Measurements from ENCODE around the gene RNF11. TPM values are rescaled to one million over a fixed set of nuclear protein-coding genes. Genes with fewer than 3 reads are reported as not detected.

Gene RNF11
- total RNA-seq, 1 donor from 2014 or later: 98.6 TPM

DNA sequence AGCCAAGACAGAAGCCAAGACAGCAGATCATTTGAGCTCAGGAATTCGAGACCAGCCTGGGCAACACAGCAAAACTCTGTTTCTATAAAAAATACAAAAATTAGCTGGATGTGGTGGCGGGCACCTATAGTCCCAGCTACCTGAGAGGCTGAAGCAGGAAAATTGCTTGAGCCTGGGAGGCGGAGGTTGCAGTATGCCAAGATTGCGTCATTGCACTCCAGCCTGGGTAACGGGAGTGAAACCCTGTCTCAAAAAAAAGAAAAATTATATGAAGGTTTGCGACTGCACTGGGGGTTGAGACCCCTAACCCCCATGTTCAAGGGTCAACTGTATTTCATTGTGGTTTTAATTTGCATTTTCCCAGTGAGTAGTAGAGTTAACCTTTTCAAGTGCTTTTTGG lies 16.3 kb downstream of the RNF11 start:
- intact Hi-C loops (cut with DNase I): no loop called here

DNA sequence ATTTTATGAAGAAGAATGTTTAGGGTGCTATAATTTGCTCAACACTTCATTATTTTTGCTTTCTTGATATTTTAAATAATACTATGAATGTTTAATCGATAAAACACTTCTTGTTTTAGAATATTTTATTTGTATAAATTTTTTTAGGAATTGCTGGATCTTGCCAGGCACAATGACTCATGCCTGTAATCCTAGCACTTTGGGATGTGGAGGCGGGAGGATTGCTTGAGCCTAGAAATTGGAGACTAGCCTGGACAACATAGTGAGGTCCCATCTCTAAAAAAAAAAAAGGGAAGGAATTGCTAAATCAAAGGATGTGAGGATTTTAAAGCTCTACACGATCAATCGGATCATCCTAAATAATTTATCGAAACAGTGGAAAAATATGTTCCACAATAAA lies 17.6 kb downstream of the RNF11 start:
- DNase-seq (ENCODE audit: low spot score): no peak
- intact Hi-C loops (cut with DNase I): no loop called here
- ATAC-seq: no peak

More for the DNA sequence above, 16.3 kb downstream of the RNF11 start:
- ATAC-seq: no peak
- no peak for DNase-seq (ENCODE audit: low spot score)

DNA sequence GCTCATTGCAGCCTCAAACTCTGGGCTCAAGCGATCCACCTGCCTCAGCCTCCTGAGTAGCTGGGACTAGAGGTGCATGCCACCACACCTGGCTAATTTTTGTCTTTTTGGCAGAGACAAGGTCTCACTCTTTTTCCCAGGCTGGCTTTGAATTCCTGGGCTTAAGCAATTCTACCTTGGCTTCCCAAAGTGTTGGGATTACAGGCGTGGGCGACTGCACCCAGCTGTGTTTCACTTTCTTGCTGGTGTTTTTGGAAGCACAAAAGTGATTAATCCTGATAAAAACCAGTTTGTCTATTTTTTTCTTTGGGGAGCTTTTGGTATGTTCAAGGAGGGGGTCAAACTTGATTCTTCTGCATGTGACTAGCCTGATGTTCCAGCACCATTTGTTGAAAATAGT lies 19.3 kb downstream of the RNF11 start:
- ATAC-seq (no peak), DNase-seq (ENCODE audit: low spot score) (no peak)
- intact Hi-C loops (cut with DNase I): no loop called here

DNA sequence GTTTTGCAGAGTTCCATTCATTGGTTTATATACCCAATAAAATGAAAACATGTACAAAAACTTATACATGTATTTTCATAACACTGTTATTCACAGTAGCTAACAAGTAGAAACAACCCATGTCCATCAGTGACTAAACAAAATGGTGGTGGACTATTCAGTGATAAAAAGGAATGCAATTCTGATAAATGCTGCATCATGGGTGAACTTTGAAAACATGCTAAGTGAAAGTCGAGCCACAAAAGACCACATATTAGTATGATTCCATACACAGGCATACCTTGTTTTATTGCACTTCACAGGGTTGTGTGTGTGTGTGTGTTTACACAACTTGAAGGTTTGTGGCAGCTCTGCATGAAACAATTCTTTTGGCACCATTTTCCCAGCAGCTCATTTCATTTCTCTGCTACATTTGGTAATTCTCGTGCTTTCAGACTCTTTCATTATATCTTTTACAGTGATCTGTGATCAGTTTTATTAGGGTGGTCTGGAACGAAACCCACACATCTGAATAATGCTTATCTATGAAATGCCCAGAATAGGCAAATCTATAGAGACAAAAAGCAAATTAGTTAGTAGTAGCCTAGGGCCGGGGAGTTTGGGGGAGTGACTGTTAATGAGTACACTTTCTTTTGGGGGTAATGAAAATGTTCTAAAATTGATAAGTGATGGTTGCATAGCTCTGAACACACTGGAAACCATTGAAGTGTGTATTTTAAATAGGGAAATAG lies 27.2 kb downstream of the RNF11 start:
- intact Hi-C loops (cut with DNase I): no loop called here
- ATAC-seq (no peak), DNase-seq (ENCODE audit: low spot score) (no peak)

DNA sequence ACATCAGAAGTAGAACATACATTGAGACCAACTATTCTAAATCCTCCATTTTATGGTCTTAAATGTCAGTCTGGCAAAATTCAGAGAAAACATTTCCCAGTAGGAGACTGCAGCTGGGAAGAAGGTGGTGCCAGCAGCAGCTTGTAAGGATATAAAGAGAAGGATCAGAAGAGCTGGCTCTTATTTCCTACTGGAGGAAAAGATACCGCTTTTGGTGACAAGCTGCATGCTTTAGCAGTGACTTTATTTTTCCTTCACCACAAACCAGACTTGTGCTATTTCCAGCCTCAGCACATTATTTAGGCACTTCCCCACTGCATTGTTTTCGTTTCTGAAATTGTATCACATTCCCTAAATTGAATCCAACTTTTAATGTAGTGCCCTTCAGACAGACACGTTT lies 28.4 kb downstream of the RNF11 start:
- intact Hi-C loops (cut with DNase I): no loop called here
- ATAC-seq (peak; percentile 82), DNase-seq (ENCODE audit: low spot score) (no peak)

DNA sequence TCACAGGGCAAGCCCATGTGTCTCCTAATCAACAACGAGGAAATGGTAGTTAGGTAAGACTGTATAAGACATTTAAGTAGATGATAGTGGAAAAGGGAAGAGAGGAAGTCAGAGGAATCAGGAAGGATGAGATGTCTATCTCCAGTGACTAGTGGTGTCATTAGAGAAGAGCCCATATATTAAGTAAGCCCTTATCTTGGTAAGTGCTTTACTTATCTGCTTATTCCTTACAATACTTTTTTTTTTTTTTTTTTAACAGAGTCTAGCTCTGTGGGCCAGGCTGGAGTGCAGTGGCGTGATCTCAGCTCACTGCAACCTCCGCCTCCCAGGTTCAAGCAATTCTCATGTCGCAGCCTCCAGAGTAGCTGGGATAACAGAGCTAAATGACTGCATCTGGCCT lies 29.5 kb downstream of the RNF11 start:
- no peak for DNase-seq (ENCODE audit: low spot score)
- intact Hi-C loops (cut with DNase I): no loop called here
- ATAC-seq: no peak

DNA sequence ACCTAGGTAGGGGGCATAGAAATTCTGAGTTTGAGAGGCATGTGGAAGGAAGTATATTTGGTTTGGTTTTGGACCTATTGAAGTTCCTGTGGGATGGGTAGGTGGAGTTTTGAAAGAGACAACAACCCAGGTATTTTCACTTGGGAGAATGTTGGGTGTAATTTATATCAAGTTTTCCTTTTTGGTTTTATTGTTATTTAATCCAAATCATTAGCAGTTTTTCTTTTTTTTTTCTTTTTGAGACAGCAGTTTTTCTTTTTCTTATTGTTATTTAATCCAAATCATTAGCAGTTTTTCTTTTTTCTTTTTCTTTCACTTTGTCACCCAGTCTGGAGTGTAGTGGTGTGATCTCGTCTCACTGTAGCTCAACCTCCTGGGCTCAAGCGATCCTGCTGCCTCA lies 30.1 kb downstream of the RNF11 start:
- DNase-seq (ENCODE audit: low spot score) (no peak), ATAC-seq (no peak)
- intact Hi-C loops (cut with DNase I): no loop called here

DNA sequence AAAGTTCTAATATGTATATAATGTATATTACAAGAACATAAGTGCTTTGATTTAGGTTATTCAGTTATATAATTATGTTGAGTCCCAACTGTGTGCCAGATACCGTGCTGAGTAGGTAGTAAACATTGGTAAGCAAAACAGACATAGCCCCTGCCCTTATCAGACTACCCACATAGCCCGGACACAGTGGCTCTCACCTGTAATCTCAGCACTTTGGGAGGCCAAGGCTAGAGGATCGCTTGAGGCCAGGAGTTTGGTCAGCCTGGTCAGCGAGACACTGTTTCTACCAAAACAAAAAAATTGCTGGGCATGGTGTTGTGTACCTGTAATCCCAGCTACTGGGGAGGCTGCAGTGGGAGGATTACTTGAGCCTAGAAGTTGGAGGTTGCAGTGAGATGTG lies 30.7 kb downstream of the RNF11 start:
- ATAC-seq (no peak), DNase-seq (ENCODE audit: low spot score) (no peak)
- intact Hi-C loops (cut with DNase I): no loop called here

DNA sequence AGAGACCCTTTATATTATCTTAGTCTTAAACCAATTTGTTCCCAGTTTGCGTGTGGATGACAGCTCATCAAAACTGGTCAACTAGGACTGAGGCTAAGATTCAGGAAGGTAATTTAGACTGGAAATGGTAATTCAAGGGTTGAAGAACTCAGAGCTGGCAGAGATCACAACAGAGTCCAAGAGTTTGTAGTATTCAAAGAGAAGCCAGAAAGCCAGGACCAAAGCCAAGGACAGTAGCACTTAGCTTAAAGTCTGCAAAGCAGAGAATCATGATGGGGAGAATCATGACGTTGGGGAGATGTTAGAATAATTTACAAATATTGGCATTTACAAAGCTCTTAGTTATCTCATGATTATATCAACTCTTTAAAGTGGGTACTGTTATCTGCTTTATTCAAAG lies 32.6 kb downstream of the RNF11 start:
- intact Hi-C loops (cut with DNase I): no loop called here
- DNase-seq (ENCODE audit: low spot score): no peak

DNA sequence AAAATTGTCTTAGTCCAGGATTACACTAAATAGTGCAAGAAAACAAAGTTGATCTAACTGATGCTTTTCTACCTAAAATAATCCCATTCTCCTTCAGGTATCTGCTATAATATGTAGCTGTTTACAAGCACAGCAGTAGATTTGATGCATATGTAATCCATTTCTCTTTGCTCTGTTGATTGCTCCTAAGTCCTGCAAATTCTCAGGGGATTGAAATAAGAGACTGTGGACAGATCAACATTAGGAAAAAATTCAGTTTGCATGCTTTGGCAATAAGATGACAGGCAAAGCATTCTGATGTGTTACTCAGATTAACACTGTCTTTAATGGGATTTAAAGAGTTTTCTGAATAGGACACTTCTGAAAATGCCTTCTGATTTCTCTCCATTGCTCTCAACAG lies 34.7 kb downstream of the RNF11 start:
- ATAC-seq (no peak), DNase-seq (ENCODE audit: low spot score) (no peak)
- intact Hi-C loops (cut with DNase I): no loop called here

More for the DNA sequence above, 32.6 kb downstream of the RNF11 start:
- ATAC-seq: peak; percentile 36

DNA sequence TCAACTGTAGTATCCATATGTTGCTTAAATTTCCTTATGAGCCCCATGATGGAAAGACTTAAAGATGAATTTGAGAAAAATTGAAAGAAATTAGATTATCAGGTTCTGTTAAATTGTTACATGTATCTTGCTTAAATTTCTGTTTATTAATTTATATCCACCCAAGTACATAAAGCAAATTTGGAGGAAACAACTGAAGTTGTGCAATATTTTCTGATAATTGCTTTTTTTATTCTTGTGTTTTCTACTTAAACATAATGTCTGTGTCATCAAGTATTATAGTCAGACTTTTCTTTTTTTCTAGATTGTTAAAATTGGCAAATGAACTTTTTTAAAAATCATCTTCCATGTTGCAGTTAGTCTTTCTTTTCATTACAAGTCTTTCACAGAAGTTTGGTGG lies 36.8 kb downstream of the RNF11 start:
- no peak for ATAC-seq
- intact Hi-C loops (cut with DNase I): no loop called here
- DNase-seq (ENCODE audit: low spot score): no peak

DNA sequence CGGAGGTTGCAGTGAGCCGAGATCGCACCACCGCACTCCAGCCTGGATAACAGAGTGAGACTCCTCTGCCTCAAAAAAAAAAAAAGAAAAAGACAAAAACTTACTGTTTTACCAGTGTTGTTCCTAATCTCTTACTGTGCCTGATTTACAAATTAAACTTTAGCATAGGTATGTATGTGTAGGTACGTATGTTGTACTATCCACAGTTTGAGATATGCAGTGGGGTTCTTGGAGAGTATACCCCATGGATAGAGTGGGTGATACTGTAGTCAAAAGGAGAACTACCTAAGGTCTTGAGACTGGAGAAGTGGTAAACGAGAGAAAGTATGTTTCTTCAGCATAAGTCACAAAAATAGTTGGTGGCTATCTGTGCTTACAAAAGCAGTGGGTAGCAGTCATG lies 38.6 kb downstream of the RNF11 start:
- DNase-seq (ENCODE audit: low spot score) (no peak), ATAC-seq (no peak)
- intact Hi-C loops (cut with DNase I): no loop called here

DNA sequence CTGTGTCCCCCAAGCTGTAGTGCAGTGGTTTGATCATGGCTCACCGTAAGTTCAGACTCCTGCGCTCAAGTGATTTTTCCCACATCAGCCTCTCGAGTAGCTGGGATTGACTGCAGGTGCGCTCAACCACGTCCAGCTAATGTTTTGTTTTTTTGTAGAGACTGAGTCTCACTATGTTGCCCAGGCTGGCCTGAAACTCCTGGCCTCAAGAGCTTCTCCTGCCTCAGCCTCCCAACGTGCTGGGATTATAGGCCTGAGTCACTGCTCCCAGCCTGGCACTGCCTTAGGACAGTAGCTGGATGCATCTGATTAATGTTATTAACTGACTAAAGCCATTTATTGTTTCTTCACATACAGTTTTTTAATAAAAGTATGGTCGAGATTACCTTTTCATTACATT lies 40.2 kb downstream of the RNF11 start:
- DNase-seq (ENCODE audit: low spot score) (no peak), ATAC-seq (no peak)
- intact Hi-C loops (cut with DNase I): no loop called here

DNA sequence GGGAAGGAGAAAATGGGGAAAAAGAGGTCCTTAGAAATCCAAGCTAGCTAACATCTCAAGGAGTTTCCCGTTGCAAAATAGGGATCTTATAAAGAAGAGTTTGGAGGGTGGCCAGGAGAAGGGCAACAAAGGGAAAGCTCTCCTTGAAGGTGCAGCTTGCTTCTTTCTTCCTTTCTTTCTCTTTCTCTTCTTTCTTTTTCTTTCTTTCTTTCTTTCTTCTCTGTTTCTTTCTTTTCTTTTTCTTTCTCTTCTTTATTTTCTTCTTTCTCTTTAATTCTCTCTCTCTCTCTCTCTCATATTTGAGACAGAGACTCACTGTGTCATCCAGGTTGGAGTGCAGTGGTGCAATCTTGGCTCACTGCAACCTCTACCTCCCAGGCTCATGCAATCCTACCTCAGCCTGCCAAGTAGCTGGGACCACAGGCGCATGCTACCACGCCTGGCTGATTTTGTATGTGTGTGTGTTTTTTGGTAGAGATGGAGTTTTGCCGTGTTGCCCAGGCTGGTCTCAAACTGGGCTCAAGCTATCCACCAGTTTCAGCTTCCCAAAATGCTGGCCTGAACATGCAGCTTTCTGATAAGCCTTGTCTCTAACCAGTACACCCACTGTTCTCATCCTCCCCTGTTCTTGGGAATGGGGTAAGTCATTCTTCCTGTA lies 44.4 kb downstream of the RNF11 start:
- intact Hi-C loops (cut with DNase I): no loop called here
- no peak for DNase-seq (ENCODE audit: low spot score)
- no peak for ATAC-seq

DNA sequence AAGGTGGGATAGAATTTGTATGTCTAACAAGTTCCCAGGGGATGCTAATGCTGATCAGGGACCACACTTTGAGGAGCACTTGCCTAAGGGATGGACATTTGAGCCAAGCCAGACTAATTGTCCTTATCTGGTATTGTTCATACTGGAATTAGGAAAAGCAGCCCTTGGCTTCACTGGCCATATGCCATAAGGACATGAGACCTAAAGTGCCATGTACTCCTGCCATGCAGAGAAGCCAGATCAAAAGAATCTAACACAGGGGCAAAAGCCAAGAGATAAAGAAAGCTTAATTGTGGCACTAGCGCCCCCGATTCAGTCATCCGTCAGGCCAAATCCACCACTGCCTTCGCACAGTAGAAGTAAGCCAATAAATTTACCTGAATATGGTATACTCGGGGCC lies 45.7 kb downstream of the RNF11 start:
- DNase-seq (ENCODE audit: low spot score): no peak
- no peak for ATAC-seq
- intact Hi-C loops (cut with DNase I): no loop called here

DNA sequence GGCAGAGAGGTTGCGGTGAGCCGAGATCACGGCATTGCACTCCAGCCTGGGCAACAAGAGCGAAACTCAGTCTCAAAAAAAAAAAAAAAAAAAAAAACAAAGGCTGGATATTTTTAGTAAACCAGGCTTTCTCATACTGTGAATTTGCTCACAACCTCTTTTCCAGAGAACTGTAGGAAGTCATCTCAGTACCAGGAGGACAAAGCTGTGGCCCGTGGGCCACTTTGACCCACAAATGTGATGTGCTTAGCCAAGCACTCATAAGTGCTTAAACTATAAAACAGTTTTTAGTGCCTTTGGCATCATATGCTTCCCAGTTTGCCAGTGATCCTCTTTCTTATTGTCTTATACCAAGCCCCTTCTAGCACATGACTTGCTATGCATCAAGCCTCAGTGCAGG lies 46.5 kb downstream of the RNF11 start:
- intact Hi-C loops (cut with DNase I): no loop called here
- DNase-seq (ENCODE audit: low spot score): no peak
- ATAC-seq: no peak

DNA sequence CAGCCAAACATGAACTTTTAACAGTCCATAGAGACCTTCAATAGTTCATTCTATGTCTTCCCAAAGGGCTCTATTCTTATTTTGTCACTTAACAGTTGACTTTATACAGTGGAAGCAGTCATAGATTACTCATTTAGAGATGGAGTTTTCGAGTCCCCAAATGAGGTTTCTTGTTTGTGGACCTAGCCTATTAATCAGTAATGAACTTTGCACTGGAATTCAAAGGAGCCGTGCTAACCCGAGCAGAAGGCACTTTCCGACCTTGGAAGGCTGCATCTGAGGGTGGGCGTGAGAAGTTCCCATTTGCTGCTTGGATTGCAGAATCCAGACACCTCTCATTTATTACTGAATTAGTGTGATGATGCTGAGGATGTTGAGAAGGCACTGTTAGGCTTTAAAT lies 47.9 kb downstream of the RNF11 start:
- no peak for DNase-seq (ENCODE audit: low spot score)
- no peak for ATAC-seq
- intact Hi-C loops (cut with DNase I): no loop called here

DNA sequence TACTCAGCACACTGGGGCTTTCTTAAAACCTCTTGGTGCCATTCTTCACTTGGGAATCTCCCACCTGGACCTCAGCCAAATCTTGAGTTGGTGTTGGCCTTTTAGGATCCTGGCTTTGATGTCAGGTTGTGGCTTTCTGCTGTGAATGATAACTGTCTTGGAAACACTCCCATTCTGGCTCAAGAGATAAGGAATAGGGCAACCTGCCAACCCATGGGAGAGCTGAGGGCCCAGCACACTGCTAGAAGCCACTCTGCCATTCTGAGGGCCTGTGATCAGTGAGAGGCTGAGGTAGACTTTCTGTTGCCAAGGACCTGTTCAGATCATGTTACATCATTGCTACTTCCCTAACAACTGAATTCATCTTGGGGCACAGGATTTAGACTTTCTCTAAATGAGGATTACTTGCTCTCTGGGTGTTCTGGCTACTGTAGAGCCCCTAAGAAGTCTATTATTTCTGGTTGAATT lies 48.4 kb downstream of the RNF11 start:
- ATAC-seq: no peak
- DNase-seq (ENCODE audit: low spot score): no peak
- intact Hi-C loops (cut with DNase I): no loop called here

DNA sequence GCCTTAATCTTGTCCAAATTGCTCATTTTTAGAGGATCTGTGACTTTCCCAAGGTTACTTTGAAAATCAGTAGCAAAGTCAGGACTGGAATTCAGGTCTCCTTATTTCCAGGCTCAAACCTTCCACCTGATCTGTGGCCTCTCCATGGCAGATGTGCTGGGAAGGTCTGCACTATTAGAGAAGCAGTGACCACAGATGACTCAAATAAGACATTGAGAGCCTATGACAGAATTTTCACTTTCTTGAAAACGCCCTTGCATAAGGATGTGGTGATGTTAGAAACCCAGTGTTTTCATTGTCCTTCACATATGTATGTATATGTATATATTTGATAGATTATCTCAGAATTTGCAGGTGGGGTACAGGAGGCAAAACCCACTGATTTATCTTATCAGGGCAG lies 49.0 kb downstream of the RNF11 start:
- no peak for DNase-seq (ENCODE audit: low spot score)
- no peak for ATAC-seq
- intact Hi-C loops (cut with DNase I): no loop called here

DNA sequence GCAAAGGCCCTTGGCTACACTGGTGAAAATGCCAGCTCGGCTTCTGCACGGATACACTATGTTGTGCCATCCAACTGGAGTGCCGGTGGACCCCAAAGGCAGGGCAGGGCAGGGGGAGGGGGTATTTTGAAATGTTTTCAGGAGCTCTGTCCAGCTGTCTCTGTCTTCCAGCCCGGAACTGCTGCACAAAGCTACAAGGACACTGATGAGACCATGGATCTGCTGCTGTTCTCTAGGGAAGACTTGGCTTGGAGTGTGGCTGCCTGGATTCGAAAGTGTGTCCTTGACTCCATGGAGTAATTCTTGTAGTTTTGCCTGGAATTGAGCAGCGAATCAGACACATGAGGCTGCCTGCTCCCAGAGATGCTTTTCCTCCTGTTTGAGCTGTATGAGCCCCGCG lies 51.9 kb downstream of the RNF11 start:
- DNase-seq (ENCODE audit: low spot score) (no peak), ATAC-seq (no peak)
- intact Hi-C loops (cut with DNase I): no loop called here

DNA sequence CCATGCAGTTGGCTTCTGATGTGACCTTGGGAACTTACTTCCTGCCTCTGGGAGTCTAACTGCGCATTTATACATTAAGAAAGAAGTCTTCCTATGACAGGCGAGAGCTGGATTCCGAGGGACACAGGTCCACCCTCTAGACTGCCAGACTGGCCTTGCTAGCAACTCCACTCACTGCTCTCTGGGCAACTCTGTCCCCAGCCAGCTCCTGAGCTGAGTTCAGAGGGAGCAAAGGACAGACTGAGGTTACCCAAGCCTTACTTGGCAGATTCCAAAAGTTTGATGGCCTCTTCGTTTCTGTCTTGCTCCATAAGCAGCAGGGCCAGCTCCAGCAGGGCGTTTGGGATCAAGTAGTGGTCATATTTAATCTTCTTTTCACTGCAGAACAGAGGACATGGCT lies 52.5 kb downstream of the RNF11 start:
- no peak for DNase-seq (ENCODE audit: low spot score)

More for the DNA sequence above, 52.5 kb downstream of the RNF11 start:
- ATAC-seq: no peak
- intact Hi-C loops (cut with DNase I): no loop called here

Measured in sciatic nerve (tissue), 2 donors.